KMS-11 (cell line): ENCODE measurements around the gene ATP1A2.

Experiments
- H2AFZ ChIP-seq: fragments of 200-600 bp; sonication (generic); 2 replicates; pipeline ENCODE4 v1.6.1; 2016; ENCODE audit warnings: antibody characterized with exemption, mixed run types, low read depth
- H3K27ac ChIP-seq: fragments of 200-600 bp; sonication (generic); 2 replicates; pipeline ENCODE4 v1.6.1; 2016; ENCODE audit warnings: mild to moderate bottlenecking, mixed run types
- H3K27me3 ChIP-seq: fragments of 200-600 bp; sonication (generic); 2 replicates; pipeline ENCODE4 v1.6.1; 2017; ENCODE audit warnings: mild to moderate bottlenecking, low read depth, mixed run types, moderate library complexity; ENCODE audit not compliant: insufficient read depth
- H3K36me3 ChIP-seq: fragments of 200-600 bp; sonication (generic); 2 replicates; pipeline ENCODE4 v1.6.1; 2017; ENCODE audit warnings: mild to moderate bottlenecking, mixed run types; ENCODE audit not compliant: insufficient read depth
- H3K4me1 ChIP-seq: fragments of 200-600 bp; sonication (generic); 2 replicates; pipeline ENCODE4 v1.6.1; 2016; ENCODE audit warnings: mild to moderate bottlenecking, low read depth, mixed run types; ENCODE audit not compliant: poor library complexity, severe bottlenecking
- H3K4me2 ChIP-seq: fragments of 200-600 bp; sonication (generic); 2 replicates; pipeline ENCODE4 v1.7.0; 2016; ENCODE audit warnings: mild to moderate bottlenecking, mixed run types
- H3K4me3 ChIP-seq: fragments of 200-600 bp; sonication (generic); IDR thresholded peaks from 2 replicates; pipeline ENCODE4 v1.6.1; 2017; ENCODE audit warnings: low read depth, low read length, mixed read lengths; ENCODE audit not compliant: insufficient read depth
- H3K79me2 ChIP-seq: fragments of 200-600 bp; sonication (generic); 2 replicates; pipeline ENCODE4 v1.6.1; 2016; ENCODE audit warnings: low read depth, mixed run types; ENCODE audit not compliant: insufficient read depth
- H3K9ac ChIP-seq: fragments of 200-600 bp; sonication (generic); 2 replicates; pipeline ENCODE4 v1.6.1; 2016; ENCODE audit warnings: mild to moderate bottlenecking, mixed run types
- H4K20me1 ChIP-seq: fragments of 200-600 bp; sonication (generic); 2 replicates; pipeline ENCODE4 v1.6.1; 2016; ENCODE audit warnings: mild to moderate bottlenecking, mixed run types; ENCODE audit not compliant: insufficient read depth
- CTCF ChIP-seq: fragments of 200-600 bp; sonication (generic); conservative IDR thresholded peaks from 2 replicates; pipeline ENCODE4 v1.6.1; 2017; ENCODE audit warnings: low read depth, mild to moderate bottlenecking, antibody characterized with exemption, low read length, moderate library complexity, mixed read lengths

ATP1A2 gene

GRCh38 chr1:160166166-160166868 lies 50.8 kb downstream of the ATP1A2 start:
- H3K36me3 ChIP-seq = no peaks in the 10 kb centered on the region
- no peak overlapping the region for H2AFZ ChIP-seq
- H3K79me2 ChIP-seq = no peaks in the 10 kb centered on the region
- no peak overlapping the region for H3K4me3 ChIP-seq
- H3K27ac ChIP-seq = no peak overlapping the region
- H3K4me1 ChIP-seq = no peaks in the 10 kb centered on the region
- no peak overlapping the region for H3K9ac ChIP-seq
- TF ChIP-seq CTCF = no peak
- no peaks in the 10 kb centered on the region for H4K20me1 ChIP-seq
- H3K27me3 ChIP-seq = no peaks in the 10 kb centered on the region
- H3K4me2 ChIP-seq = no peak overlapping the region

GRCh38 chr1:160167056-160167455 lies 51.5 kb downstream of the ATP1A2 start:
- no peak overlapping the region for H2AFZ ChIP-seq
- H3K9ac ChIP-seq = no peak overlapping the region
- no peak overlapping the region for H3K27ac ChIP-seq
- H3K36me3 ChIP-seq = no peaks in the 10 kb centered on the region
- no peak overlapping the region for H3K4me2 ChIP-seq
- no peaks in the 10 kb centered on the region for H3K4me1 ChIP-seq
- no peaks in the 10 kb centered on the region for H3K79me2 ChIP-seq
- TF ChIP-seq CTCF = no peak
- no peak overlapping the region for H3K4me3 ChIP-seq
- H3K27me3 ChIP-seq = no peaks in the 10 kb centered on the region
- no peaks in the 10 kb centered on the region for H4K20me1 ChIP-seq

- Histone ChIP-seq H3K79me2 (no peaks in the 10 kb centered on the region), H3K27ac (no peak overlapping the region), H3K4me2 (no peak overlapping the region), H3K4me3 (no peak overlapping the region), H3K4me1 (no peaks in the 10 kb centered on the region), H3K9ac (no peak overlapping the region), H3K36me3 (no peaks in the 10 kb centered on the region), H3K27me3 (no peaks in the 10 kb centered on the region), H4K20me1 (no peaks in the 10 kb centered on the region), H2AFZ (no peak overlapping the region)
- TF ChIP-seq CTCF = no peak; the same call in 1 of the 2 replicates
Observed at GRCh38 chr1:160167580-160167979, 52.0 kb downstream of the ATP1A2 start.

GRCh38 chr1:160168016-160168415 lies 52.5 kb downstream of the ATP1A2 start:
- H3K36me3 ChIP-seq = no peaks in the 10 kb centered on the region
- H3K4me1 ChIP-seq = no peaks in the 10 kb centered on the region
- no peaks in the 10 kb centered on the region for H3K27me3 ChIP-seq
- no peak for TF ChIP-seq CTCF
- no peak overlapping the region for H2AFZ ChIP-seq
- H3K4me3 ChIP-seq = no peak overlapping the region
- H3K9ac ChIP-seq = no peak overlapping the region
- H3K27ac ChIP-seq = no peak overlapping the region
- H4K20me1 ChIP-seq = no peaks in the 10 kb centered on the region
- H3K4me2 ChIP-seq = no peak overlapping the region
- no peaks in the 10 kb centered on the region for H3K79me2 ChIP-seq
